Neural cell (in vitro differentiated cells): ENCODE data around the gene SIPA1. TPM values are rescaled to one million over a fixed set of nuclear protein-coding genes. Genes with fewer than 3 reads are reported as not detected.

Source experiments
- H2AFZ ChIP-seq: fragments of 200-600, 300-800 bp; sonication (generic), shearing (Covaris generic); 2 replicates; pipeline ENCODE4 v1.6.0; 2014; ENCODE audit warnings: low read depth, mild to moderate bottlenecking, antibody characterized with exemption, low read length, moderate library complexity
- H3F3A ChIP-seq: fragments of 200-600 bp; shearing (Covaris generic); 2 replicates; pipeline ENCODE4 v1.6.1; 2016; ENCODE audit warnings: mild to moderate bottlenecking, moderate library complexity, mixed read lengths, antibody characterized with exemption, low read length; ENCODE audit not compliant: insufficient read depth, poor library complexity, severe bottlenecking
- H3K27ac ChIP-seq: fragments of 200-600, 300-800 bp; sonication (generic), shearing (Covaris generic); 2 replicates; pipeline ENCODE4 v1.5.1; 2014; ENCODE audit warnings: mild to moderate bottlenecking, low read length, moderate library complexity
- H3K27me3 ChIP-seq: fragments of 300-800, 200-600 bp; sonication (generic), shearing (Covaris generic); 2 replicates; pipeline ENCODE4 v1.6.0; 2014; ENCODE audit warnings: mild to moderate bottlenecking, low read depth, low read length, moderate library complexity; ENCODE audit not compliant: insufficient read depth
- H3K36me3 ChIP-seq: fragments of 300-800, 200-600 bp; sonication (generic), shearing (Covaris generic); 2 replicates; pipeline ENCODE4 v1.5.1; 2014; ENCODE audit warnings: mild to moderate bottlenecking, antibody characterized with exemption, low read length, moderate library complexity; ENCODE audit not compliant: insufficient read depth
- H3K4me2 ChIP-seq: fragments of 300-800, 200-600 bp; sonication (generic), shearing (Covaris generic); 2 replicates; pipeline ENCODE4 v1.6.0; 2014; ENCODE audit warnings: mild to moderate bottlenecking, low read length
- H3K4me3 ChIP-seq: fragments of 300-800, 200-600 bp; sonication (generic), shearing (Covaris generic); 2 replicates; pipeline ENCODE4 v1.5.1; 2014; ENCODE audit warnings: mild to moderate bottlenecking, low read length, moderate library complexity
- H3K79me2 ChIP-seq: fragments of 200-600 bp; shearing (Covaris generic); replicated peaks from 2 replicates; pipeline ENCODE4 v1.6.0; 2014; ENCODE audit warnings: mild to moderate bottlenecking, low read length, moderate library complexity; ENCODE audit not compliant: insufficient read depth
- H3K9ac ChIP-seq: fragments of 300-800, 200-600 bp; sonication (generic), shearing (Covaris generic); 2 replicates; pipeline ENCODE4 v1.6.1; 2016; ENCODE audit warnings: mild to moderate bottlenecking, low read length, mixed read lengths
- H3K9me2 ChIP-seq: fragments of 200-600 bp; shearing (Covaris generic); 2 replicates; pipeline ENCODE4 v1.6.1; 2016; ENCODE audit warnings: mild to moderate bottlenecking, low read length, mixed read lengths; ENCODE audit not compliant: insufficient read depth
- H3K9me3 ChIP-seq: fragments of 200-600, 300-800 bp; sonication (generic), shearing (Covaris generic); 2 replicates; pipeline ENCODE4 v1.6.1; 2016; ENCODE audit warnings: mild to moderate bottlenecking, mixed run types, low read length, moderate library complexity, mixed read lengths
- H4K20me1 ChIP-seq: fragments of 200-600 bp; shearing (Covaris generic); 2 replicates; pipeline ENCODE4 v1.6.1; 2016; ENCODE audit warnings: mild to moderate bottlenecking, mixed run types; ENCODE audit not compliant: insufficient read depth
- CTCF ChIP-seq: fragments of 450-650 bp; IDR thresholded peaks from 2 replicates; pipeline ENCODE4 v1.5.1; 2014; ENCODE audit warnings: antibody characterized with exemption, mild to moderate bottlenecking, moderate library complexity; ENCODE audit not compliant: poor library complexity, severe bottlenecking
- EP300 ChIP-seq: fragments of 450-650 bp; conservative IDR thresholded peaks from 2 replicates; pipeline ENCODE4 v1.6.1; 2014; ENCODE audit warnings: antibody characterized with exemption, mild to moderate bottlenecking, moderate library complexity; ENCODE audit not compliant: poor library complexity, severe bottlenecking
- EZH2 ChIP-seq: fragments of 200-600, 300-800 bp; shearing (Covaris generic), sonication (generic); IDR thresholded peaks from 2 replicates; pipeline ENCODE4 v1.6.1; 2014; ENCODE audit warnings: antibody characterized with exemption, low read length, borderline replicate concordance, mild to moderate bottlenecking; ENCODE audit not compliant: insufficient read depth, poor library complexity, severe bottlenecking
- MXI1 ChIP-seq: fragments of 450-650 bp; conservative IDR thresholded peaks from 2 replicates; pipeline ENCODE4 v1.6.1; 2014; ENCODE audit warnings: antibody characterized with exemption, mild to moderate bottlenecking; ENCODE audit not compliant: poor library complexity, severe bottlenecking
- POLR2AphosphoS5 ChIP-seq: IDR thresholded peaks from 2 replicates; pipeline ENCODE4 v1.6.1; 2012
- RAD21 ChIP-seq: fragments of 450-650 bp; conservative IDR thresholded peaks from 2 replicates; pipeline ENCODE4 v1.6.1; 2014; ENCODE audit warnings: antibody characterized with exemption, mild to moderate bottlenecking, moderate library complexity
- REST ChIP-seq: IDR thresholded peaks from 2 replicates; pipeline ENCODE4 v1.6.1; 2012; ENCODE audit warnings: borderline replicate concordance
- SMC3 ChIP-seq: fragments of 450-650 bp; conservative IDR thresholded peaks from 2 replicates; pipeline ENCODE4 v1.6.1; 2014; ENCODE audit warnings: antibody characterized with exemption, mild to moderate bottlenecking, moderate library complexity; ENCODE audit not compliant: poor library complexity
- TAF1 ChIP-seq: IDR thresholded peaks from 2 replicates; pipeline ENCODE4 v1.6.1; 2012; ENCODE audit warnings: low read depth
- polyA plus RNA-seq: library from polyadenylated mRNA; depleted of rRNA; stranded (reverse); fragments of >200 nt; gene quantifications from 2 replicates; pipeline ENCODE4 v1.2.3, GENCODE V29; 2014

The SIPA1 gene
- polyA plus RNA-seq, 1 donor from 2014 or later = 6.5 TPM

- H3K4me2 ChIP-seq = no peak overlapping the region
- no peaks in the 10 kb centered on the region for H3K9me3 ChIP-seq
- TF ChIP-seq SMC3 (no peak), MXI1 (no peak), TAF1 (no peak), CTCF (no peak), EP300 (no peak), RAD21 (no peak), EZH2 (no peak)
- no peaks in the 10 kb centered on the region for H3K27me3 ChIP-seq
- H3K4me3 ChIP-seq = no peak overlapping the region
- no peak overlapping the region for H3K27ac ChIP-seq
- H3K36me3 ChIP-seq = no peaks in the 10 kb centered on the region
- H3K79me2 ChIP-seq = no peaks in the 10 kb centered on the region
- H4K20me1 ChIP-seq = no peaks in the 10 kb centered on the region
- no peak overlapping the region for H3K9ac ChIP-seq
- no peaks in the 10 kb centered on the region for H3F3A ChIP-seq
- H3K9me2 ChIP-seq = no peaks in the 10 kb centered on the region
- H2AFZ ChIP-seq = no peak overlapping the region
These were observed 13.9 kb upstream of the SIPA1 start for GRCh38 chr11:65623852-65624616.

- Histone ChIP-seq H3K79me2 (no peaks in the 10 kb centered on the region), H3K9me2 (no peaks in the 10 kb centered on the region), H4K20me1 (no peaks in the 10 kb centered on the region), H3K9me3 (no peaks in the 10 kb centered on the region), H3K36me3 (no peaks in the 10 kb centered on the region), H3K4me2 (no peak overlapping the region), H3K9ac (no peak overlapping the region), H3K27me3 (no peaks in the 10 kb centered on the region), H2AFZ (no peak overlapping the region), H3F3A (no peaks in the 10 kb centered on the region), H3K27ac (no peak overlapping the region), H3K4me3 (no peak overlapping the region)
- TF ChIP-seq RAD21 = no peak
- no peak for TF ChIP-seq POLR2AphosphoS5
- TF ChIP-seq SMC3 = no peak
- TF ChIP-seq EP300 = no peak
- no peak for TF ChIP-seq TAF1
These were observed 12.8 kb upstream of the SIPA1 start for GRCh38 chr11:65624931-65625627.

GRCh38 chr11:65625628-65626342 is 12.1 kb upstream of the SIPA1 start:
- no peaks in the 10 kb centered on the region for H3F3A ChIP-seq
- no peaks in the 10 kb centered on the region for H3K27me3 ChIP-seq
- no peak overlapping the region for H3K27ac ChIP-seq
- H3K79me2 ChIP-seq = no peaks in the 10 kb centered on the region
- H4K20me1 ChIP-seq = no peaks in the 10 kb centered on the region
- H3K9me3 ChIP-seq = no peaks in the 10 kb centered on the region
- H3K9me2 ChIP-seq = no peaks in the 10 kb centered on the region
- no peak overlapping the region for H3K9ac ChIP-seq
- H2AFZ ChIP-seq = no peak overlapping the region
- no peak overlapping the region for H3K4me2 ChIP-seq
- H3K36me3 ChIP-seq = no peaks in the 10 kb centered on the region
- TF ChIP-seq SMC3 = no peak
- peak; percentile 31 for TF ChIP-seq RAD21
- TF ChIP-seq REST = no peak
- peak; percentile 41 for TF ChIP-seq CTCF
- H3K4me3 ChIP-seq = no peak overlapping the region
